HL-60 (cell line): ENCODE measurements around the gene COL23A1.
A peak's percentile ranks its signal among the peaks of the same experiment; 100 is the strongest.

ENCODE experiments used
- DNase-seq, 2 experiments: peaks; one replicate each; pipeline ENCODE4 v3.0.0-alpha.2; 2010 to 2020; ENCODE audit warnings: low read depth in 1 of 2, low spot score in 1 of 2
- H3K27ac ChIP-seq: fragments of 250-450 bp; sonication (Bioruptor Pico); replicated peaks from 2 replicates; pipeline ENCODE4 v1.5.1; 2020; ENCODE audit warnings: mild to moderate bottlenecking, moderate library complexity
- H3K27me3 ChIP-seq: fragments of 250-450 bp; sonication (Bioruptor Pico); 2 replicates; pipeline ENCODE4 v1.5.1; 2021; ENCODE audit warnings: mild to moderate bottlenecking, moderate library complexity; ENCODE audit not compliant: insufficient read depth, poor library complexity, severe bottlenecking
- H3K4me3 ChIP-seq: replicated peaks from 2 replicates; pipeline ENCODE4 v1.5.1; 2011; ENCODE audit warnings: mild to moderate bottlenecking, control low read depth, low read length; ENCODE audit not compliant: insufficient read depth
- CTCF ChIP-seq: IDR thresholded peaks from one replicate; pipeline ENCODE4 v1.5.1; 2011; ENCODE audit warnings: low read length, control low read depth, inconsistent platforms; ENCODE audit not compliant: insufficient read depth
- GABPA ChIP-seq: IDR thresholded peaks from 2 replicates; pipeline ENCODE4 v1.6.1; 2012; ENCODE audit warnings: low read depth
- POLR2AphosphoS5 ChIP-seq: IDR thresholded peaks from 2 replicates; pipeline ENCODE4 v1.6.1; 2012; ENCODE audit warnings: low read depth
- SPI1 ChIP-seq: IDR thresholded peaks from 2 replicates; pipeline ENCODE4 v1.6.1; 2012; ENCODE audit warnings: low read depth, mild to moderate bottlenecking, borderline replicate concordance
- TF ChIP-seq, protein P1 (sequence below): IDR thresholded peaks from 2 replicates; pipeline ENCODE4 v1.6.1; 2012; ENCODE audit warnings: low read depth; ENCODE audit not compliant: insufficient replicate concordance

Gene COL23A1

GRCh38 chr5:178465861-178466288 lies 124.3 kb downstream of the COL23A1 start:
- TF ChIP-seq GABPA (no peak), POLR2AphosphoS5 (no peak), CTCF (no peak), SPI1 (no peak)
- TF ChIP-seq, protein P1, sequence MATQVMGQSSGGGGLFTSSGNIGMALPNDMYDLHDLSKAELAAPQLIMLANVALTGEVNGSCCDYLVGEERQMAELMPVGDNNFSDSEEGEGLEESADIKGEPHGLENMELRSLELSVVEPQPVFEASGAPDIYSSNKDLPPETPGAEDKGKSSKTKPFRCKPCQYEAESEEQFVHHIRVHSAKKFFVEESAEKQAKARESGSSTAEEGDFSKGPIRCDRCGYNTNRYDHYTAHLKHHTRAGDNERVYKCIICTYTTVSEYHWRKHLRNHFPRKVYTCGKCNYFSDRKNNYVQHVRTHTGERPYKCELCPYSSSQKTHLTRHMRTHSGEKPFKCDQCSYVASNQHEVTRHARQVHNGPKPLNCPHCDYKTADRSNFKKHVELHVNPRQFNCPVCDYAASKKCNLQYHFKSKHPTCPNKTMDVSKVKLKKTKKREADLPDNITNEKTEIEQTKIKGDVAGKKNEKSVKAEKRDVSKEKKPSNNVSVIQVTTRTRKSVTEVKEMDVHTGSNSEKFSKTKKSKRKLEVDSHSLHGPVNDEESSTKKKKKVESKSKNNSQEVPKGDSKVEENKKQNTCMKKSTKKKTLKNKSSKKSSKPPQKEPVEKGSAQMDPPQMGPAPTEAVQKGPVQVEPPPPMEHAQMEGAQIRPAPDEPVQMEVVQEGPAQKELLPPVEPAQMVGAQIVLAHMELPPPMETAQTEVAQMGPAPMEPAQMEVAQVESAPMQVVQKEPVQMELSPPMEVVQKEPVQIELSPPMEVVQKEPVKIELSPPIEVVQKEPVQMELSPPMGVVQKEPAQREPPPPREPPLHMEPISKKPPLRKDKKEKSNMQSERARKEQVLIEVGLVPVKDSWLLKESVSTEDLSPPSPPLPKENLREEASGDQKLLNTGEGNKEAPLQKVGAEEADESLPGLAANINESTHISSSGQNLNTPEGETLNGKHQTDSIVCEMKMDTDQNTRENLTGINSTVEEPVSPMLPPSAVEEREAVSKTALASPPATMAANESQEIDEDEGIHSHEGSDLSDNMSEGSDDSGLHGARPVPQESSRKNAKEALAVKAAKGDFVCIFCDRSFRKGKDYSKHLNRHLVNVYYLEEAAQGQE = no peak
- H3K27ac ChIP-seq = peak overlapping the region; percentile 82
- H3K27me3 ChIP-seq = no peaks in the 10 kb centered on the region

GRCh38 chr5:178465228-178465860 lies 124.8 kb downstream of the COL23A1 start:
- Histone ChIP-seq H3K27ac (peak overlapping the region; percentile 82), H3K4me3 (no peak overlapping the region), H3K27me3 (no peaks in the 10 kb centered on the region)
- DNase-seq = no peak
- TF ChIP-seq GABPA (no peak), POLR2AphosphoS5 (no peak), CTCF (no peak), SPI1 (no peak)
- TF ChIP-seq, protein P1 = no peak

More at GRCh38 chr5:178465861-178466288, 124.3 kb downstream of the COL23A1 start:
- no peak for DNase-seq
- H3K4me3 ChIP-seq = no peak overlapping the region

- TF ChIP-seq GABPA (no peak), SPI1 (no peak), CTCF (no peak), POLR2AphosphoS5 (no peak)
- TF ChIP-seq, protein P1 = no peak
- H3K27me3 ChIP-seq = no peaks in the 10 kb centered on the region
- DNase-seq = peak; percentile 67 to 71
Measured at GRCh38 chr5:178464431-178465048, 125.7 kb downstream of the COL23A1 start.

More at GRCh38 chr5:178464431-178465048, 125.7 kb downstream of the COL23A1 start:
- peak overlapping the region; percentile 36 for H3K4me3 ChIP-seq
- H3K27ac ChIP-seq = peak overlapping the region; percentile 82
